HG03280 (cell line): ENCODE measurements around the gene HK2.

Source experiments
- ATAC-seq: cut with Tn5 transposase; IDR thresholded peaks from one replicate; pipeline ENCODE4 v1.9.1; 2021; ENCODE audit warnings: mild to moderate bottlenecking, moderate library complexity; ENCODE audit not compliant: unreplicated experiment

HK2 gene

DNA sequence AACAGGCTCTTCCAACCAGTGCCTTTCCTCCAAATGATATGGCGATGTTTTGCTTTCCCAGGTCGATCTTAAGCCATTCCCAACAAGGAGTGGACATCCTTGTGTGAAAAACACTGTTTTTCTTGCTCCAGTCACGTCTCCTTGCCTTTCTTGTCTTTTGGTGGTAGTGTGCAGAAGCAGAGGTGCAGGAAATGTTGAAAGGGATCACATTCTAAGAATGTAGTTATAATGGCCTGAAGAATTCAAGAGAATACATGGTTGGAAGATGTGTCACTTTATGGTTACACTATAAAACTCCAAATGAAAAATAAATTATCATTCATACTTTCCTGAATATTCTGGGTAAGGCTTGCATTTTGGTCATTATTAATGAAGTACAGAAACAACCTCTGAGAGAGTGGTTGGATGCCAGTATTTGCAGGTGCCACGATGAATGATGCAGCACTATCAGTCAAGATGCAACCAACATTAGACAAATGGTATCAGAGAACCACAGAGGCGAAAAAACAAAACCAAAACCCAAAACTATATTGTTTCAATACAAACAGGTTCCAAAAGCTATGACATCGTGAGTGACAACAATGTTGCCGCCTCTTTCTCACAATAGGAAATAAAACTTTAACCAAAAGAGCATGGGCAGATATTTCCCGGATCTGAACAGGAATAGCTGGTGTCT is 97.0 kb downstream of the HK2 start:
- no peak for ATAC-seq

DNA sequence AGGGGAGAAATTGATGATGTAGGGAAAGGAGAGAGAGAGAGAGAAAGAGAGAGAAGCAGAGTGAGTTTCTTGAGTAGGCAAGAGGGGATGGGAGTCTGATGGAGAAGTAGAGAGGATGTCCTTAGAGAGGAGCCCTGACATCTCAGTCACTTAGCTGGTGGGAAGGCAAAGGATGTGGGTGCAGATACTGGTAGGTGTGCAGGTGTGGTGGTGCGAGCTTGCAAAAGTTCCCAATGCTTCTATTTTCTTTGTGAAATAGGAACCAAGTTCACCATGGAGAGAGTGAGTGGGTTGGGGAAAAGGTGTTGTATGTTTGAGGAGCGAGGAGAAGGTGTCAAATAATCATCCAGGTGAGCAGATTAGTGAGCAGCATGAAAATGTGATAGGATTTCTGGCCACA is 98.0 kb downstream of the HK2 start:
- no peak for ATAC-seq

DNA sequence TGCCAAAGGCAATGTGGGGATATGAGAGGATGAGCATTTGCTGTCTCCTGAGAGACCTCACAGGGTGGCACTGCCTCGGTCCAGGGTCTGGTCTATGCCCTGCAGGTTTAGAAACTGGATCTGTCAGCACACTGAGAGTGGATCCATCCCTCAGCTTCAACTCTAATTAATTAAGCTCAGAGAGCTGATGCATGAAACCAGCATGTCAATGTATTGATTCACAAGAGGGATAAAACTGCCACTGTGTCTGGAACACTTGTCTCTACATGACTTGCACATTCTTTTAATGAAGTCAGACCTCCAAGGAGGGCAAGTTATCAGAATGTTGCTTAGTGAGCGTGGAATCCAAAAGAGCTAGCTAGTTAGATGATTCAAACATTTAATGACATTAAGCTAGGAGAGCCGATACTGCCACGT is 102.1 kb downstream of the HK2 start:
- no peak for ATAC-seq

DNA sequence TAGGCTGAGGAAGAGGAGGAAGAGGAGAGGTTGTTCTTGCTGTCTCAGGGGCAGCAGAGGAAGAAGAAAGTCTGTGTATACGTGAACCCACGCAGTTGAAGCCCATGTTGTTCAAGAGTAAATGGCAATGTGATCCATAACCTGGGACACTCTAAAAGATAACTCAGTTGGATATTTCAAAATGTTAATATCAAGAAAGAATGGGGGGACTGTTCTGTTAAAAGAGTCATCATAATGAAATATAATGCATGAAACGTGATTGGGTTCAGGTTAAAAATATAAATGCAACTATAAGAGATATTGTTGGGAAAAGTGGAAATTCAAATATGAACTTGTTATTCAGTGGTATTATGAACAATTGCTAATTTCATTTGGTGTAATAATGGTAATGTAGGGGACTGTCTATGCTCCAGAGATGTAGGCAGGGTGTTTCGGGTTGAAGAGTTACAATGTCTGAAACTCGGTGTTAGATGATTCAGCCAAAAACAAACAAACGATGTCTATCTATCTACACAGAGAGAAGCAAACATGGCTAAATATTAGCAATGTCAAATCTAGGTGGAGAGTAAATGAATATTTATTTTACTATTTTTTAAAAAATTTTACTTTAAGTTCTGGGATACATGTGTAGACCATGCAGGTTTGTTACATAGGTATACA is 103.4 kb downstream of the HK2 start:
- no peak for ATAC-seq

DNA sequence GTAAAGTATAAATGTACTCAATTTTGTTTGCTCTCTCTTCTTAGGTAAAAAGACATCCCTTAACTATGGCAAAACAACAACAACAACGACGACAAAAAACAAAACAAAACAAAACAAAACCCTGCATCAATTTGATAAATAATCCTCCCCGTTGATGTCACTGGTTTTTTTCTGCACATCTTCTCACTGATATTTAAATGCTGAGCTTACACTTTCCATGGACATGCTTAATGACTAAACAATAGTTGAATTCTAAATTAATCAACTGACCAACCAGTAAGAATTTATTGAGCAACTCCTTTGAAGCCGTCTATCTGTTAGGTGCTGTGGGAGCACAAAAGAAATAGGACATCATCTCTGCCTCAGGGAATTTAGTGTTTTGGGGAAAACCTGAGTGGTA is 104.3 kb downstream of the HK2 start:
- ATAC-seq, result no peak

DNA sequence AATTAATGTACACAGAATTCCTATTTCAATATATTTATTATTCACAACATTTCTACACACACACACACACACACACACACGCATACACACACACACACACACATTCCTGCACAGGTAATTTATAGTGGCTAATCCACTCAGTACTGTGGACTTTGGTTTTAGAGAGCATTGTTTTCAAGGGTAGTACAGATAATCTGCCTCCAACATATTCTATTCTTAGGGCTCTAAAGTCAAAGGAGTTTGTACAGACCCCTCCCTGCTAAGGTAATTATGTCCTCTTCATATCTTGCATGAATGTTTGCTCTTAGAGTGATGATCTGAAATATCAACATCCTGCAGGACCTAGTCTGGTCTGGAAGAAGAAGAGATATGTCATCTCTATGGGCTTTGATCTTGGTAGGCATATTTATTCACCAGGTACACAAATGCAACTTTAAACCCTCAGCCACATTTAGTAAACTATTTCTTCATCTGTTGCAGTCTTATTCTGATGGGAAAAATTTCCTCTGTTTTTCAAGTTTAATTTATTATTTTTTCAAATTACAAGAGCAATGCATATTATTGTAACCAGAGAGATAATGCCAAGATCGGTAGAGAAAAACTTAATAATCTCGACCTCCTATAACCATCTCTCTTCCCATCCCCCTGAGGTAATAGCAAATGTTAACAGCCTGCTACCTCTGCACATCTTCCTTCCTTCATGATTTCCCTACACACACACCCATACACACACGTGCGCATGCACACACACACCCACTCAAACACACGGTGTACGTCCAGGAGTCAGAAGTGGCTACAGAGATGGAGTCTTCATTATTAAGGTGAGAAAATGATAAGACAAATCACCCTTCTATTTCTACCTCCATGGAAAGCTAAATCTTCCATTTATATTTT is 106.2 kb downstream of the HK2 start:
- ATAC-seq, result no peak

DNA sequence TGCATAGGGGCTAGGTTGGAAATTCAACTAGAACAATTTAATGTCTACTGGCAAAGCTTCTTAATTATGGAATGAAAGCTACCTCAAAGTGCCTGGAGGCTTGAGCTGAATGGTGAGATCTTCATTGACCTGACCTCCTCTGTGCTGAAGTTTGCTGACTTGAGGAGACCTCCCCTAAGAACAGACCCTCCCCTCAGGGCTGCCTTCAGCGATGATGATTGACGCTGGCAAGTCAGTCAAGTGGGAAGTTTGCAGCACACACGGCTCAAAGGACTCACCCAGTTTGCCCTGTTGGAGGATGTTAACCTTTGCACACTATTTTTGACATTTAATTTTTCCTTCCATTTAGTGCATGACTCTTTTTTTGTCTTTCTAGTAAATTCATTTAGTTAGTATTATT is 107.4 kb downstream of the HK2 start:
- ATAC-seq, result no peak

DNA sequence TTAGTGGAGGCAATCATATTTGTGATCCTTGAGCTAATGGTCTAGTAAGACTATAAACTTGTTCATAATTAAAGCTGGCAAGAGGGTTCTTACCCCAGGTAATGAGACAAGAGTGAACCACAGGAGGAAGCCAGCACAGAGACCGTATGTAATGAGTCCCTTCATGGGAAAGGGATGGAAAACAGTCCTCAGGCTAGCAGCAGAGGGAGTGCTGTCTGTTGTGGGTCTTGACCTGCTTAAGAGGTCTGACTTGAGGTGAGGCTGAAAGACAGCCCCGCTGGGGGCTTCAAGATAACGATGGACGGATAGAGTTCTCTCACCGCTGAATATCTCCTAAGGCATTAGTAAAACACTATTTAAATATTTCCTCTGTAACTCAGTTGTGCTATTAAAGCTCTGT is 108.3 kb downstream of the HK2 start:
- no peak for ATAC-seq
